Stimulated activated naive CD8-positive, alpha-beta T cell treated with anti-CD3 and anti-CD28 coated beads, Interleukin-15, amount 100 ng/mL, for 72 hours (primary cell): Measurements from ENCODE around the gene SRL.

Source experiments
- ATAC-seq: fragments of 150-1000 bp; cut with Tn5 transposase; 2 replicates; pipeline ENCODE4 v1.10.0; 2021; ENCODE audit warnings: mild to moderate bottlenecking, moderate library complexity
- DNase-seq, 2 donors: peaks; one replicate each; pipeline ENCODE4 v3.0.0; 2021 to 2022
- H3K27ac Mint-ChIP-seq, 2 donors: one replicate each; pipeline ENCODE4 v1.8.0; 2022; ENCODE audit warnings: mild to moderate bottlenecking in 2 of 2, mixed read lengths in 2 of 2, moderate library complexity in 2 of 2
- H3K27me3 Mint-ChIP-seq: one replicate; pipeline ENCODE4 v1.8.0; 2022; ENCODE audit warnings: mixed read lengths
- H3K4me1 Mint-ChIP-seq: one replicate; pipeline ENCODE4 v1.8.0; 2022; ENCODE audit warnings: mild to moderate bottlenecking, mixed read lengths
- H3K4me3 Mint-ChIP-seq, 2 donors: one replicate each; pipeline ENCODE4 v1.8.0; 2022; ENCODE audit warnings: mild to moderate bottlenecking in 2 of 2, mixed read lengths in 2 of 2, moderate library complexity in 1 of 2
- H3K9me3 Mint-ChIP-seq, 2 donors: one replicate each; pipeline ENCODE4 v1.8.0; 2022; ENCODE audit warnings: mixed read lengths in 2 of 2

SRL gene

DNA sequence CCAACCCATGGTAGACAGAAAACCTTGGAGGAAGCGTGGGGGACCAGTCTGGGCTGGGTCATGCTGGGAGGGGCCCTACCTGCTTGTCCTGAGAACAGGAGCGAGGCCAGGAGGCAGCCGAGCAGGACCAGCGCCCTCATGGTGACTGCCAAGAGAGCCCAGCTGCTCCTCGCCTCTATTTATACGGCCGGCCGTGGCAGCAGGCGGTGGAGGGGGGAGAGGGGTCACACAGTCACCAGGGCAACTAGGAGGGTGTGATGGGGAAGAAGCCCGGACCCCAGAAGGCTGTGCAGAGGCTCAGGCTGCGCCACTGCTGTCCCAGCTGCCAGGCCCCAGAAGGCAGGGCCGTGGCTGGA, at the start of gene SRL:
Gene SRL (minus strand): TSS at position 153 of the 356 bp plus-strand sequence. CDS start 13 bp downstream, at position 140.
- DNase-seq (no peak), ATAC-seq (no peak)
- peaks cover 11% of the 10 kb centered on the region for H3K27me3 Mint-ChIP-seq
- H3K27ac Mint-ChIP-seq: peak within 1 kb of the TSS in 1 of 2 donors; percentile 82
- H3K4me3 Mint-ChIP-seq: no peak within 1 kb of the TSS
- H3K9me3 Mint-ChIP-seq: no peaks in the 10 kb centered on the region
- peaks cover 17% of the 10 kb centered on the region for H3K4me1 Mint-ChIP-seq

DNA sequence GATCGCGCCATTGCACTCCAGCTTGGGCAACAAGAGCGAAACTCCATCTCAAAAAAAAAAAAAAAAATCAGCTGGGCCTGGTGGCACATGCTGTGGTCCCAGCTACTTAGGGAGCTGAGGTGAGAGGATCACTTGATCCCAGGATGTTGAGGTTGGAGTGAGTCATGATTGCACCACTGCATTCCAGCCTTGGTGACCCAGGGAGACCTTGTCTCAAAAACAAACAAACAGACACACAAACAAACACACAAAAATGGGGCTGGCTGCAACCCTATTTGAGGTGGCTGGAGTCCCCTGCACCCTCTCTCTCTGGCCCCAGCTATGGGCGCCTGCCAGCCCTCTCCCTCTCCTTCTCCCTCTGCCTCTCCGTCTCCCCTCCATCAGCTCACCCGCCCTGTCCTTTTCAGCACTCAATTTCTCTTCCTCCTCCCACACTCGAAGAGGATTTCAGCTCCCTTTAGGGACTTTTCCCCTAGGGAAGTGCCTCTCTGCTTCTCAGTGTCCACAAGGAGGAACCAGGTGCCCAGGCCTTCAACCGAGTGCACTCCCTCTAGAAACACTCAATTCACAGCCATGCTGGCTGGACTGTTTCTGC, 48.5 kb upstream of the SRL start:
- H3K9me3 Mint-ChIP-seq: no peaks in the 10 kb centered on the region
- H3K27ac Mint-ChIP-seq: no peak overlapping the region
- no peak overlapping the region for H3K4me3 Mint-ChIP-seq
- H3K27me3 Mint-ChIP-seq: peaks cover 21% of the 10 kb centered on the region
- ATAC-seq: no peak
- DNase-seq: no peak
- H3K4me1 Mint-ChIP-seq: peaks cover 12% of the 10 kb centered on the region

DNA sequence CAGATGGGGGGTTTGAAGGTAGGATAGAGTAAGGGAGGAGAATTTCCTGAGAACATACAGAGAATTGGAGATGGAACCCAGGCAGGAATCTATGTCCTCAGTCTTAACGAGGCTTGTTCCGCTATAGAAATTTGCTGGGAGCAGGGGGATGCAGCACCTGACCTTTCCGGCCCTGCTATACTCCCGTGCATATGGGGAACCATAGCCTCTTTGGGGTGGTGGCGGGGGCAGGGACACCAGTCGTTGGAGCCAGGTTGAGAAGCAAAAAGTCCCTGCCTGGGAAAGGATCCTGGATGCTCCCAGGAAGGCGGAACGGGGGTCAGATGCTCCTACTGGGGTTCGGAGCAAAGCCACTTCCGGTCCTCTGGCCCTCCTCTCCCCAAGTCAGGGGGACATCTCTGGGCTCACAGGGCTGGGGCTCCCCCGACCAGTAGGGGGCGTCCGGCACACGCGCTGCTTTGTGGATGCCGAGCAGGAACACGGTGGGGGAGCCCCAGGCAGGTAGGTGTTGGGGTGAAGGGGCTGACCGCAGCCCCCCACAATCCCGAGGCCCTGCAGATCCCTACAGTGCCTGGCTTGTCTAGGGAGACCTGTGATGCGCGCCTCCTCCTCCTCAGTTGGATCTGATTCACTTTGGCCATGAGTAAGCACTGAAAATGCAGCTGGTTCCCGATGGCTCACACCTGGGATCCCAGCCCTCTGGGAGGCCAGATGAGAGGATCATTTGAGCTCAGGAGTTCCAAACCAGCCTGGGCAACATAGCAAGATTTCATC, 46.5 kb upstream of the SRL start:
- Mint-ChIP-seq H3K27ac (peak overlapping the region in 1 of 2 donors; percentile 80), H3K9me3 (no peaks in the 10 kb centered on the region), H3K4me3 (peak overlapping the region; percentile 34 to 37), H3K4me1 (peaks cover 12% of the 10 kb centered on the region), H3K27me3 (peaks cover 31% of the 10 kb centered on the region)
- DNase-seq: peak; percentile 77
- ATAC-seq: peak; percentile 96

DNA sequence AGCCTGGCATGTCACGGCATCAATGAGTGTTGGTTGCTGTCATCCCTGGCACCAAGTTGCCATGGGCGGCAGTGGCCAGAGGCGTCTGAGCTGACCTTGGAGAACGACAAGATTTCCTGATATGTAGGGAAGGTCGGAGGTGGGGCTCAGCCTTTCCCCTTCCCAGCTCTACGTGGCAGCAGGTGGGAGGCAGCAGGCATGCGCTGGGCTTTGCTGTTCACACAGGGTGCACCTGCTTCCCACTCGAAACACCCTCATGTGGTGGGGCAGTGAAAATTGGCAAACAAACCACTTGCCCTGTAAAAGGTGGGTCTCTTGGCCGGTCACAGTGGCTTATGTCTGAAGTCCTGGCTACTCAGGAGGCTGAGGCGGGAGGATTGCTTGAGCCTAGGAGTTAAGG, 43.3 kb upstream of the SRL start:
- Mint-ChIP-seq H3K27me3 (peaks cover 22% of the 10 kb centered on the region), H3K27ac (no peak overlapping the region), H3K9me3 (no peaks in the 10 kb centered on the region), H3K4me1 (peaks cover 12% of the 10 kb centered on the region), H3K4me3 (no peak overlapping the region)
- ATAC-seq: no peak
- DNase-seq: no peak

DNA sequence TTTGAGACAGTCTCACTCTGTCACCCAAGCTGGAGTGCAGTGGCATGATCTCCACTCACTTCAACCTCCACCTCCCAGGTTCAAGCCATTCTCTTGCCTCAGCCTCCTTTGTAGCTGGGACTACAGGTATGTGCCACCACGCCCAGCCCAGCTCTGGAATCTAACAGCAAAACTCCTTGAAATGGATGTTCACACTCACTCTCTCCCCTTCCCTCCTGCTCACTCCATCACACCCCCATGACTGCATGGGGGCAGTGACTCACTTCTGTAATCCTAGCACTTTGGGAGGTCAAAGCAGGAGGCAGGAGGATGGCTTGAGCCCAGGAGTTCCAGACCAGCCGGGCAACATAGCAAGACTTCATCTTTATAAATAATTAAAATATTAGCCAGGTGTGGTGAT, 42.1 kb upstream of the SRL start:
- DNase-seq: no peak
- H3K4me1 Mint-ChIP-seq: peaks cover 12% of the 10 kb centered on the region
- peak overlapping the region in 1 of 2 donors; percentile 20 for H3K27ac Mint-ChIP-seq
- no peaks in the 10 kb centered on the region for H3K9me3 Mint-ChIP-seq
- H3K27me3 Mint-ChIP-seq: peaks cover 22% of the 10 kb centered on the region
- H3K4me3 Mint-ChIP-seq: no peak overlapping the region
- ATAC-seq: no peak

DNA sequence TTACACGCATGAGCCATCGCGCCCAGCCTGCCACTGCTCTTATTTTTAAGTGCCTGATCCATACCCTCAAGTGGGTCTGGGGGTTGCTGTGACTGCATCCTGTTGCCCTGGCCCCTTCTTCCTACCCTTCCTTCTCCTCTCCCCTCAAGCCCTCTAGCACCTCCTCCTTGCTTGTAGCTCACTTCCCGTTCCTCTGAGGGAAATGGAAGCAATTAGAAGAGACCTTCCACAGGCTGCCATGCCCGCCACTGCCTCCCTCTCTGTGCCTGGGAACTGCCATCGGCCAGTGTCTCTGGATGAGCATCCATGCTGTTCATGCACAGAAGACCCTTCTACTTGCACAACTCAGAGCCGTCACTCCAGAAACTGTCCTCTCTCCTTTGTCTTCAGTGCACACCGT, 41.6 kb upstream of the SRL start:
- DNase-seq (no peak), ATAC-seq (no peak)
- Mint-ChIP-seq H3K4me1 (peaks cover 8% of the 10 kb centered on the region), H3K4me3 (no peak overlapping the region), H3K27ac (peak overlapping the region in 1 of 2 donors; percentile 38), H3K9me3 (no peaks in the 10 kb centered on the region), H3K27me3 (peaks cover 22% of the 10 kb centered on the region)

DNA sequence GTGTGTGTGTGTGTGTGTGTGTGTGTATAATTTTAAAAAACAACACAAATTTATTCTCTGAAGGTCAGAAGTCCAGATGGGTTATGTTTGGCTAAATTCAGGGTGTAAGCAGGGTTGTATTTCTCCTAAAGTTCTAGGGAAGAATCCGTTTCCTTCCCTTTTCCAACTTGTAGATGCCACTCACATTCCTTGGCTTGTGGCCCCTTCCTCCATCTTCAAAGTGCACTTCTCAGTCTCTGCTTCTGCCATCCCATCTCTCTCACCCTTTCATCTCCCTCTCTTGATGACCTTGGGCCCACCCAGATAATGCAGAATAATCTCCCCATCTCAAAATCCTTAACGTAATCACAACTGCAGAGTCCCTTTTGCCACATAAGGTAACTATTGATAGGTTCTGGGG, 38.7 kb upstream of the SRL start:
- H3K27me3 Mint-ChIP-seq: peaks cover 22% of the 10 kb centered on the region
- ATAC-seq (no peak), DNase-seq (no peak)
- no peaks in the 10 kb centered on the region for H3K9me3 Mint-ChIP-seq
- H3K27ac Mint-ChIP-seq: no peak overlapping the region
- H3K4me3 Mint-ChIP-seq: no peak overlapping the region
- no peaks in the 10 kb centered on the region for H3K4me1 Mint-ChIP-seq

DNA sequence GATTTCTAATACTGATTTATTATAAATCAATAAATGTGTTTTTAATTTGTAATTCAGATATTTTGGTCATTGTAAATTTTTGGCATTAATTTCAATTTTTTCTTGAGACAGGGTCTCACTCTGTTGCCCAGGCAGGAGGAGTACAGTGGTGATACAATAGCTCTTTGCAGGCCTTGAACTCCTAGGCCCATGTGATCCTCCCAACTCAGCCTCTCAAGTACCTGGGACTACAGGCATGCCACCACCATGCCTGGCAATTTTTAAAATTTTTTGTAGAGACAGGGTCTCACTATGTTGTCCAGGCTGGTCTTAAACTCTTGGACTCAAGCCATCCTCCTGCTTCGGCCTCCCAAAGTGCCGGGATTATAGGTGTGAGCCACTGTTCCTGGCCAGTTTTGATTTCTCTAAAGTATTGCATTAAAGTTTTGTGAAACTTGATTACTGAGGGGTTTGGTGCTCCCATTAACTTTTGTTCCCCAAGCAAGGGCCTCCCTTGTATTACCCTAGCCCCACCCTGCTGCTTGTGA, 36.2 kb upstream of the SRL start:
- Mint-ChIP-seq H3K9me3 (no peaks in the 10 kb centered on the region), H3K4me1 (no peaks in the 10 kb centered on the region), H3K27me3 (peaks cover under 1% of the 10 kb centered on the region), H3K27ac (no peak overlapping the region), H3K4me3 (no peak overlapping the region)
- DNase-seq (no peak), ATAC-seq (no peak)

DNA sequence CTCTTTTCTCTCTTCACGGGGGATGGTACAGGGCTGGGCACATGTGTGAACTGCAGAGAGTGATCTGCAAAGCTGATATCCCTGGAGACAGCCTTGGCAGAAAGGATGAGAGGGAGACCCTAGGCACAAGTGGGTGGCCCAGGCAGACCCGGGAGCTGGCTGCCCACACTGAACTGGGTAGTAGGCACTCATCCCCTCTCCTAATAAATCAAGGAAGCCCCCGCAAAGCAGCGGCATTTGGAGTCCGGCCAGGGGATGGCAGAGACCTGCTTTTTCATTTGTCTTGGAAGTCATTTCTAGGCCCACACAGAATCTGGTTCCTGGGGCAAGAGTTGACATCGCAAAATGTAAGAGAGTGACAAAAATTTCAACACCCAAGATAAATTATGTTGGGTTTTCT, 34.0 kb upstream of the SRL start:
- ATAC-seq (no peak), DNase-seq (no peak)
- Mint-ChIP-seq H3K4me3 (no peak overlapping the region), H3K4me1 (peaks cover 5% of the 10 kb centered on the region), H3K27me3 (no peaks in the 10 kb centered on the region), H3K27ac (no peak overlapping the region), H3K9me3 (no peaks in the 10 kb centered on the region)

DNA sequence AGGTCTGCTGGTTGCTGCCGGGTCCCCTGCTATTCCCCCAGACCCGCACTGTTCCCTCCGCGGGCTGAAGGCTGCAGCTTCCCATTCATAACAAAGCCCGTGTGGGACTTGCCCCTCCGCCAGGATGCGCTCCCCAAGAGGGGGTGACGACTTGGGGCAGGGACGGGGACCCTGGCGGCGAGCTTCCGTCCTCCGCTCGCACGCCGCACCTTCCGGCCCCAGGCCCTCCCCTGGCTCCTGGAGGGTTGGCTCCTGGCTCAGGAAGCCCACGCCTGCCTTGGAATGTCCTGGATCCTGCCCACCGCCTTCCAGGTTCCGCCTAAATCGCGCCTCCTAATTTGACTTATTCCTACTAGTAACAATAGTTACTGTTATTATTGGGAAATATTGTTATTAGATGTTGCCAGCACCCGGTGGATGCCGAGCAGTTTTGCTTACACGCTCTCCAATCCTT, 32.0 kb upstream of the SRL start:
- peaks cover 16% of the 10 kb centered on the region for H3K4me1 Mint-ChIP-seq
- ATAC-seq (peak; percentile 41), DNase-seq (peak in 1 of 2 donors; percentile 69)
- H3K27ac Mint-ChIP-seq: peak overlapping the region in 1 of 2 donors; percentile 67
- H3K4me3 Mint-ChIP-seq: peak overlapping the region; percentile 77 to 84
- no peaks in the 10 kb centered on the region for H3K27me3 Mint-ChIP-seq
- H3K9me3 Mint-ChIP-seq: no peaks in the 10 kb centered on the region

DNA sequence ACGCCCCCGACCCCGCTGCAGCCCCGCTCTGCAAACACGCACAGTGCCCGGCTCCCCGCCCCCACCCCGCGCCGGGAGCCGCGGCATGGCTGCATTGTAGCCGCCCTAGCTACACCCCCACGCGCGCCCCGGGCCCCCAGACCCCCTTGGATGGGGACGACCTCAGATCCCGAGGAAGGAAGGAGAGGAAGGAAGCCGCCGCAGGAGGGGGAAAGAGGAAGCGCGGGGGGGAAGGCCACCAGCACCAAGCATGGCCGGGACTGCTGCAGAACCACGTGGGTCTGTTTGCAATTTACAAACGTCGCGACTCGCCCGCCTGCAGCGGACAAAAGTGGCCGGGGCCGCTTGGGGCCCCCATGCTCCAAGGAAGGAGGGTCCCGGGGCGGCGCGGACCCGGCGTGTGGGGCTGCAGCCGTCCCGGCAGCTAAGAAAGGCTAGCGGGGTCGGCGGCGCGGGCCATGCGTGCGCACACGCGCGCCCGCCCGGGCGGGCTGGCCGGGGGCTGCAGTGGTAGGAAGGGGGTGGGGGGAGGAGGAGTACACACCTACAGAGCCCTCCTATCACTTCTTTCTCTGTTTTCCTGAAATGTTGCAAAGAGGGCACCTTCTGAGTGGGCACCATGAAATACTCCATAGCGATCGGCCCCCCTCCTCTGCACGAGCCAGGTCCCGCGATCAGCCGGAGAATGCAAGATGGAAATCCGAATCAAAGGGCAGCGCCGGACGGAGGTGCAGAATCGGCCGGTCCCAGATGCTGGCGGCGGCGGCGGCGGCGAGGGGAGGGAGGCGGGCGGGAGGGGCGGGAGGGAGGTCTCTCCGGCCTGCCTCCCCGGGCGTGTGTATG, 30.5 kb upstream of the SRL start:
- H3K27me3 Mint-ChIP-seq: no peaks in the 10 kb centered on the region
- H3K4me1 Mint-ChIP-seq: peaks cover 23% of the 10 kb centered on the region
- DNase-seq (peak; percentile 55 to 67), ATAC-seq (peak; percentile 21)
- peak overlapping the region; percentile 88 to 98 for H3K27ac Mint-ChIP-seq
- peak overlapping the region; percentile 91 to 93 for H3K4me3 Mint-ChIP-seq
- H3K9me3 Mint-ChIP-seq: no peaks in the 10 kb centered on the region

DNA sequence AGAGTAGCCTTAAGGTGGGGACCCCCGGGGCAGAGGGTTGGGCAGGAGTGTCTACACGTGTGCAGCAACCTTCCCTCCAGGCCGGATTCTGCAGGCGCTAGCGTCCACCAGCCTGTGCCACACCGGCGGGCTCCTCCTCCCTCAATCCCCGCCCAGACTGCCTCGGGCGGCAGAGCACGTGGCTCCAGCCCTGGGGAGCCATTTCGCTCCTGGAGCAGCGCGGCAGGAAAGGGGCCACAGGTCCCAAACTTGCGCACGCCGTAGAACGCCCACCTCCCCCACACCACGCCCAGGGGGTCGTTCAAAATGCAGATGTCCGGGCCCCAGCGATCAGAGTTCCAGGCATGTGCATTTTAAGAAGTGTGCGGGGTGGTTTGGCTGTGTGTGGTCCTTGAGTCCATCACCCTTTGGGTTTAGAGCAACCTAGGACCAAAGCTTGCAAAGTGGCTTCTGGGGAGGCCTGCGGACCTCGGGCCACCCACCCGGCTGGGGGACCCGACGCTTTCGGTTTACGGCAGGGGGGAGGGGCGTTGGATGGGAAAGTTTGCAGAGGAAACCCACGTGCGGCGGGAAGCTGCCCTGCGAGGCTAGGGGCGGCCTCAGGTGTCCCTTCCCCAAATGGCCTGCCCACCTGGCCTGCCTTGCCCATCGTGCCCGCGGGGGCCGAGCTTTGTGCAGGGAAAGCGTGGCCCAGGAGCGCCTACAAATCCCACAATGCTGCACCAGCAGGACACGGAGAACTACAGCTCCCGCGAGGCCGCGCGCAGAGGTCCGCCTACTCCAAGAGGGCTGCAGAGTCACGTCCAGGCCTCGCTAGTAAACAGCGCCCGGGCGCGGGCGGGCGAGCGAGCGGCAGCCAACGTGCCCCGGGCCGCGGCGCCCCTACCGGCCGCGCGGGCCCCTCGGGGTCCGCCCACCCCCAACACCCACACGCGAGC, 29.6 kb upstream of the SRL start:
- peak; percentile 84 for ATAC-seq
- Mint-ChIP-seq H3K27ac (peak overlapping the region; percentile 93 to 98), H3K4me1 (peaks cover 24% of the 10 kb centered on the region), H3K27me3 (no peaks in the 10 kb centered on the region), H3K4me3 (peak overlapping the region; percentile 91 to 93), H3K9me3 (no peaks in the 10 kb centered on the region)
- DNase-seq: peak; percentile 85 to 90

DNA sequence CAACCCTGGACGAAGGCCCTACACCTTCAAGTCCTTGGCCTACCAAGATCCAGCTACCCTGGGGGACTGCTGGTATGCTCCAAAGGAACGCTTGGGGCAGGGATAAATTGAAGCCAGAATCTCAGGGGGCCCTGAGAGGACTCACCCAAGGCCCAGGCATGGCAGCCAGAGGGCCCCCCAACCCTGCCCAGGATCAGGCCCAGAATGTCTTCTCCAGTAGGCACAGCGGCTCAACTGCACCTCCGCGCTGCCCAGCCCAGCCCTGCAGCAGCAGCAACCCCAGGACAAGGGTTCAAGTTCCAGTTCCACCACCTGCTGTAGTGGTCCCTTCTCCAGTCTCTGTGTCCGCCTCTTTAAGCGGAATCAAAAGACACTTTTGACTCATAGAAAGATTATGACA, 28.7 kb upstream of the SRL start:
- H3K4me3 Mint-ChIP-seq: peak overlapping the region; percentile 91 to 93
- H3K4me1 Mint-ChIP-seq: peaks cover 32% of the 10 kb centered on the region
- H3K9me3 Mint-ChIP-seq: no peaks in the 10 kb centered on the region
- ATAC-seq (no peak), DNase-seq (no peak)
- H3K27ac Mint-ChIP-seq: peak overlapping the region; percentile 95 to 98
- H3K27me3 Mint-ChIP-seq: no peaks in the 10 kb centered on the region

DNA sequence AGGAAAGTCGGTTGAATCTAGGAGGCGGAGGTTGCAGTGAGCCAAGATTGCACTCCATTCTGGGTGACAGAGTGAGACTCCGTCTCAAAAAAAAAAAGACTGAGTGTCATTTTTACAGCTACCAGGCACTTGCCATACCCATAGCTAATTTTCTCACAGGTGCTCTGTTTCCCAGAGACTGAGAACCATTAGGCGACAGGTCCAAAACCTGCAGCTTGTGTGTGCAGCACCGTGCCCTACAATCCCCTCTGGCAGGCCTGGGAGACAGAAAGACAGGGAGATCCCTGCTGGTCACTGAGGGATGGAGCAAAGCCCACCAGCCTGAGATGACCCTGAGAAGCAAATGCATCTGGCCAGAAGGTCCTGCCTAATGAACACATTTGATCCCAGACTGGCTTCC, 28.2 kb upstream of the SRL start:
- Mint-ChIP-seq H3K4me1 (peaks cover 32% of the 10 kb centered on the region), H3K9me3 (no peaks in the 10 kb centered on the region), H3K4me3 (peak overlapping the region; percentile 22 to 91), H3K27me3 (no peaks in the 10 kb centered on the region), H3K27ac (no peak overlapping the region)
- ATAC-seq (no peak), DNase-seq (no peak)

DNA sequence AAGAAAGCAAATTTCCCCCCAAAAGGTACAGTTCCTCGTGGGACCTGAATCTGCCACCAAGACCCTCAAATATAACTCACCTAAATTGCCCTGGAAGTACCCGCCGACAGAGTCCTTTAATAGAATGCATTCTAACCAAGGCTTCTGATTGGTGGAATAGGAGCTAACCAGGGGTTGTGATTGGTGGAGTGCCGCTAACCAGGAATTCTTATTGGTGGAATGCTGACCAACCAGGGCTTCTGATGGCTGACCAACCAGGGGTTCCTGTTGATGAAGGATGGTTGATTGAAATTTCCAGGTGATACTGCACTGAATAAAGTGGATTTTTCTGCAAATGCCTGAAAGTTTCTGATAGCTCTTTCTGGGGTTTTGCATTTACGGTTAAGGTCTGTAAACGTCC, 24.5 kb upstream of the SRL start:
- Mint-ChIP-seq H3K9me3 (no peaks in the 10 kb centered on the region), H3K4me3 (no peak overlapping the region), H3K27ac (peak overlapping the region in 1 of 2 donors; percentile 71), H3K4me1 (peaks cover 54% of the 10 kb centered on the region), H3K27me3 (no peaks in the 10 kb centered on the region)
- DNase-seq: no peak
- ATAC-seq: no peak
